RWPE1 (cell line): Measurements from ENCODE around the gene TMEM44.

Experiments
- CTCF ChIA-PET: fragments of 350-600 bp; sonication (Branson Sonifier 250); formaldehyde crosslinking; extraction: SDS; loops from one replicate; lab custom pipeline; 2021; lab: Yijun Ruan, JAX
- POLR2A ChIA-PET: fragments of 400-600 bp; formaldehyde crosslinking; extraction: SDS; loops from one replicate; lab custom pipeline; 2020; ENCODE audit warnings: antibody characterized with exemption; ENCODE audit not compliant: low non-redundant PET; lab: Yijun Ruan, JAX
- DNase-seq: peaks from one replicate; pipeline ENCODE4 v3.0.0; 2012; ENCODE audit warnings: low spot score
- H3K27ac ChIP-seq: fragments of 450-650 bp; 2 replicates; pipeline ENCODE4 v1.5.1; 2017
- TF ChIP-seq, protein P1 (sequence below): fragments of 450-650 bp; conservative IDR thresholded peaks from 2 replicates; pipeline ENCODE4 v1.5.1; 2017; ENCODE audit warnings: low read depth, mild to moderate bottlenecking

TMEM44 gene

DNA sequence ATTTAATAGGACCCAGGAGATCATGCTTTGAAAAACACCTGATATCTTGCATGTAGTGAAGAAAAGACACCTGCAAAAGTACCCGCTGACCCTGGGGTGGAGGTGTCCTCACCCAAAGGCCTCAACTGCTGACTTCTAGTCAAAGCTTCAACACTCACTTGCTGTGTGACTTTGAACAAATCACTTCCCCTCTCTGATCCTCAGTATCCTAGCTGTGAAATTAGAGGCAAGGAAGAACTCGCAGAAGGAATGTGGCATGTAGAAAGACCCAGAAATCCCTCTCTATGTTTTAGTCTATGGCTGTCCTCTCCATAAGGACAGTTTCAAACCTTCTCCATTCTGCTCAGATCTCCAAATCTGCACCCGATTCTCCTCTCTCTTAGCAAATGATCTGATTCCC, 93.7 kb downstream of the TMEM44 start:
- ChIA-PET POLR2A (no interaction called here), CTCF (interaction anchor here (0.6 kb wide), 1 partner anchor 39 kb away, joined by 4 read pairs; no protein-coding TSS in a partner anchor)
- no peak for DNase-seq
- TF ChIP-seq, protein P1, sequence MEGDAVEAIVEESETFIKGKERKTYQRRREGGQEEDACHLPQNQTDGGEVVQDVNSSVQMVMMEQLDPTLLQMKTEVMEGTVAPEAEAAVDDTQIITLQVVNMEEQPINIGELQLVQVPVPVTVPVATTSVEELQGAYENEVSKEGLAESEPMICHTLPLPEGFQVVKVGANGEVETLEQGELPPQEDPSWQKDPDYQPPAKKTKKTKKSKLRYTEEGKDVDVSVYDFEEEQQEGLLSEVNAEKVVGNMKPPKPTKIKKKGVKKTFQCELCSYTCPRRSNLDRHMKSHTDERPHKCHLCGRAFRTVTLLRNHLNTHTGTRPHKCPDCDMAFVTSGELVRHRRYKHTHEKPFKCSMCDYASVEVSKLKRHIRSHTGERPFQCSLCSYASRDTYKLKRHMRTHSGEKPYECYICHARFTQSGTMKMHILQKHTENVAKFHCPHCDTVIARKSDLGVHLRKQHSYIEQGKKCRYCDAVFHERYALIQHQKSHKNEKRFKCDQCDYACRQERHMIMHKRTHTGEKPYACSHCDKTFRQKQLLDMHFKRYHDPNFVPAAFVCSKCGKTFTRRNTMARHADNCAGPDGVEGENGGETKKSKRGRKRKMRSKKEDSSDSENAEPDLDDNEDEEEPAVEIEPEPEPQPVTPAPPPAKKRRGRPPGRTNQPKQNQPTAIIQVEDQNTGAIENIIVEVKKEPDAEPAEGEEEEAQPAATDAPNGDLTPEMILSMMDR = no peak
- no peak overlapping the region for H3K27ac ChIP-seq

DNA sequence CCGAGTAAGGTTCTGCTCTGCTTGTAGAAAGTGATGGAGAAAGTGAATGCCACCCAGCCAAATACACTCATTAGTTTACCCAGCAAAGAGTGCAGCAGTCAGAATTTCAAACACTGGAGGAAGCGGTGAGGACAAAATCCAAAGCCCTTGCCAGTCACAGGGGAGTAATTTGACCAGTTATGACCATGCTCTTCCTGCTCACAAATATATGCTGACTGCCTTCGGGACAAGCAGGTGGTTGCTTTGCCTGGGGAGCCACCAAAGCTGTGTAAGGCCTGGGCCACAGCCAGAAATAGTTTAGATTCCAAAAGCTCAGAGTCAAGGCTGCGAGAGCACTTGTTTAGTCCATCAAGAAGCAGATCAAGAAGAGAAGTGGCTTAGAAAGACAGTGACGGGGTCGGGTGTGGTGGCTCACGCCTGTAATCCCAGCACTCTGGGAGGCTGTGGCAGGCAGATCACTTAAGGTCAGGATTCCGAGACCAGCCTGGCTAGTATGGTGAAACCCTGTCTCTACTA, 95.4 kb downstream of the TMEM44 start:
- H3K27ac ChIP-seq = peak overlapping the region; percentile 84
- DNase-seq = peak; percentile 35
- CTCF ChIA-PET = interaction anchor here (0.6 kb wide), 1 partner anchor 8 kb away, joined by 3 read pairs; no protein-coding TSS in a partner anchor
- TF ChIP-seq, protein P1 = no peak
- POLR2A ChIA-PET = no interaction called here
